ENCODE data around the gene PACSIN1.
"Not testable (repeated sequence)": the region's sequence is repeated elsewhere in the genome, so short reads cannot be mapped to it uniquely, and the experiment has no call there.

PACSIN1 gene

DNA sequence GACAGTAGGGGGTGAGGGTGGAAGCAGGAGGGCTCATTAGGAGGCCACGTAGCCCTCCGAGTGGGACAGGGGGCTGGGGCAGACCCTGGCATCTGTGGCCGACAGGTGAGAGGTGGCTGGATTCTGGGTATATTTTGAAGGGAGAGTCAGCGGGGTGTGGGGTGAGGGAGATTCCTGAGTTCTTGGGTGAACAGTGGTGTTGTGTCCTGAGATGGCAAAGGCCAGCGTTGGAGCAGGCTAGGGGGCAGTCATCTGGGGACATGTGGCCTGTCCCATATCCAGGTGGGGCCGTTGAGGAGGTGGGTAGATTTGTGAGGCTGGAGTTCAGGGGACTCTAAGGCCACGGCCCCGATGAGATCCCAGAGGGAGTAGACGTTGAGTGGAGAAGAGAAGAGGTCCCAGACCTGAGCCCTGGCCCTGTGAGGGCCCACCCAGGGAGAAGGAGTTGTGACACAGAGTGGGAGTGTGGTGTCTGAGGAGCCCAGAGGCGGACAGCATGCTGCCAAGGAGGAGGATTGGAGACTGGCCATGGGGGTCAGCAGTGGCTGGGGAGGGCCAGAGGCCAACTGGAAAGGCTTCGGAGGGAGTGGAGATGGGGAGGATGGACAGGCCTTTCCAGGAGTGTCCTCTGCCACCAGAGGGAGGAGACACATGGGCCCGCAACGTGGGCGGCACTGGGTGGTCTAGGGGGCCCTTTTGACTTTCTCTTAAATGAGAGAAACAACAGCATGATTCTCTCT is 19.6 kb downstream of the PACSIN1 start:
- DNase-seq (ENCODE audit: low read depth), result no peak
- H3K4me3 ChIP-seq (ENCODE audit: low read depth, low read length), result no peak overlapping the region

DNA sequence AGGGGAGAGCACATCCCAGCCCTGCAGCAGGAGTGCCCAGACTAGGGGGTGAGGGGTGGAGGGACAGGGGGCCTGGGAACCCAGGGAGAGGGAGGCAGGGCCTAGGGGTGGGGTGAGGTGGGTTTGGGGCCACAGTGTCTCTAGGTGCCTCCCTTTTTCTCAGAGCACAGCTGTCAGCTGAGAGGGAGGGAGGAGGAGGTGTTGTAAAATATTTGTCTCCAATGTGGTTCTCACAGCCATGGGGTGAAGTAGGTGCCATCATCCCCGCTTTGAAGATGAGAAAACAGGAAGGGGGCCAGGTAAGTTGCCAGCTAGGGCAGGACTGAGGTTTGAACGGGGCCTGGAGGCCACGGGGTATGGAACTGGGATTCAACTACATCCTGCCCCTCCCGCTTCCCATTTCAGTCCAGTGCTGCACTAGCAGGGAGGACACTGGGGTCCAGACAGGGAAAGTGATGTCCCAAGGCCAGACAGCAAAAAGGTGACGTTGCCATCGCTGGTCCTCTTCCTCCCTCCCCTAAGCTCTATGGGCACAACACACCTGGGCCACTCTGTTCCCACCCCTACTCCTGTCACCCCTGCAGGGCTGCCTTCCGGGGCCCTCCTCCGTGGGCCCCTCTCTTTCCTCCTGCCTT is 20.3 kb downstream of the PACSIN1 start:
- DNase-seq (ENCODE audit: low read depth), result no peak
- TF ChIP-seq MAX (IDR thresholded peaks at IDR 0.05; ENCODE audit: low read depth, low read length) (no peak), POLR2A (IDR thresholded peaks at IDR 0.05; ENCODE audit: extremely low read depth, insufficient read length) (no peak), MYC (IDR thresholded peaks at IDR 0.05; ENCODE audit: low read depth, low read length) (no peak), CTCF (IDR thresholded peaks at IDR 0.05; ENCODE audit: low read depth, low read length) (no peak)

More for the DNA sequence above, 19.6 kb downstream of the PACSIN1 start:
- TF ChIP-seq CTCF (IDR thresholded peaks at IDR 0.05; ENCODE audit: low read depth, low read length), result no peak
- TF ChIP-seq MAX (IDR thresholded peaks at IDR 0.05; ENCODE audit: low read depth, low read length), result no peak
- no peak for TF ChIP-seq MYC (IDR thresholded peaks at IDR 0.05; ENCODE audit: low read depth, low read length)
- no peak for TF ChIP-seq POLR2A (IDR thresholded peaks at IDR 0.05; ENCODE audit: extremely low read depth, insufficient read length)

GRCh38 chr6:34486886-34487285 is 21.0 kb downstream of the PACSIN1 start:
- not testable (repeated sequence) for H3K4me3 ChIP-seq (ENCODE audit: low read depth, low read length); DNase-seq (ENCODE audit: low read depth)

More for the DNA sequence above, 20.3 kb downstream of the PACSIN1 start:
- H3K4me3 ChIP-seq (ENCODE audit: low read depth, low read length), result no peak overlapping the region

- TF ChIP-seq CTCF (IDR thresholded peaks at IDR 0.05; ENCODE audit: low read depth, low read length) (no peak), MYC (IDR thresholded peaks at IDR 0.05; ENCODE audit: low read depth, low read length) (no peak), MAX (IDR thresholded peaks at IDR 0.05; ENCODE audit: low read depth, low read length) (no peak), POLR2A (IDR thresholded peaks at IDR 0.05; ENCODE audit: extremely low read depth, insufficient read length) (no peak)
- DNase-seq (ENCODE audit: low read depth), result no peak
- H3K4me3 ChIP-seq (ENCODE audit: low read depth, low read length), result no peak overlapping the region
Measured at GRCh38 chr6:34487536-34487935, 21.7 kb downstream of the PACSIN1 start.

DNA sequence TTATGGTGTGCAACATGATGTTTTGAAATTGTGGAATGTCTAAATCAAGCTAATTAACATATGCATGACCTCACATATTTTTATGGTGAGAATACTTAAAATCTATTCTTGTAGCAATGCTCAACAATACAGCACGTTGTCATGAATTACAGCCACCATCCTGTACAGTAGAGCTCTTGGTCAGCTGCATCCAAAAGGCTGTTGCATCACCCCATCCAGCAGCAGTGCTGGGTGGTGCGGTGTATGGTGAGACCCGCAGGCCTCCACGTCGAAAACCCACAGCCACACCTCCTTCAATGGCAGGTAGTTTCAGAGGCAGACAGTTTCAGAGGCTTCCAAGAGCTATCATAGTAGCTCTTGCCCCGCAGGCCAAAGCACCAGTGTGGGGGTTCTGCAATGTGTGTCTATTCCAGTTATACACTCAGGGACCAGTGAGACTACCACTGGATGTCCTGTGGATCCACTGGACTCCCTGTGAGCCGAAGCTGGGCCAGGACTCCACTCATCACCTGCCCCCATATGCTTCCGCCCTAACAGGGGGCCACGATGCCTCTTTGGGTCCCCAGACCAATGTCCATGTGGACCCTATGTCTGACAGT is 23.4 kb downstream of the PACSIN1 start:
- H3K4me3 ChIP-seq (ENCODE audit: low read depth, low read length), result no peak overlapping the region
- TF ChIP-seq MAX (IDR thresholded peaks at IDR 0.05; ENCODE audit: low read depth, low read length) (no peak), CTCF (IDR thresholded peaks at IDR 0.05; ENCODE audit: low read depth, low read length) (no peak), MYC (IDR thresholded peaks at IDR 0.05; ENCODE audit: low read depth, low read length) (no peak), POLR2A (IDR thresholded peaks at IDR 0.05; ENCODE audit: extremely low read depth, insufficient read length) (no peak)
- peak; percentile 40 for DNase-seq (ENCODE audit: low read depth)

- no peak overlapping the region for H3K4me3 ChIP-seq (ENCODE audit: low read depth, low read length)
- DNase-seq (ENCODE audit: low read depth), result no peak
- TF ChIP-seq POLR2A (IDR thresholded peaks at IDR 0.05; ENCODE audit: extremely low read depth, insufficient read length), result no peak
- no peak for TF ChIP-seq MYC (IDR thresholded peaks at IDR 0.05; ENCODE audit: low read depth, low read length)
- TF ChIP-seq MAX (IDR thresholded peaks at IDR 0.05; ENCODE audit: low read depth, low read length), result no peak
- no peak for TF ChIP-seq CTCF (IDR thresholded peaks at IDR 0.05; ENCODE audit: low read depth, low read length)
Measured at GRCh38 chr6:34490390-34491090, 24.7 kb downstream of the PACSIN1 start.

All from NB4 (cell line).